Measurements from ENCODE around the gene DROSHA. TPM values are rescaled to one million over a fixed set of nuclear protein-coding genes. Genes with fewer than 3 reads are reported as not detected.

DROSHA gene
- total RNA-seq, 6 experiments from 2014 or later = 13.0 to 21.0 (median 18.5) TPM

DNA sequence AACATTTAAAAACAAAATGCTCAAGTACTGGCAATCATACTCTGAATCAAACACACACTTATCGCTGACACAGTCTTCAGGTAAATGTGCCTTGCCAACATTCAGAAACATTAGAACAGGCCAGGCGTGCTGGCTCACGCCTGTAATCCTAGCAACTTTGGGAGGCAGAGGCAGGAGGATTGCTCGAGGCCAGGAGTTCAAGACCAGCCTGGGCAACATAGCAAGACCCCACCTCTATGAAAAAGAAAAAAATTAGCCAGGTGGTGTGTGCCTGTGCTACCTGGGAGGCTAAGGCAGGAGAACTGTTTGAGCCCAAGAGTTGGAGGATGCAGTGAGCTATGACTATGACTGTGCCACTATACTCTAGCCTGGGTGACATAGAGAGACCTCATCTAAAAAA lies 20.6 kb downstream of the DROSHA start:
- no peak overlapping the region for H3K27ac ChIP-seq

DNA sequence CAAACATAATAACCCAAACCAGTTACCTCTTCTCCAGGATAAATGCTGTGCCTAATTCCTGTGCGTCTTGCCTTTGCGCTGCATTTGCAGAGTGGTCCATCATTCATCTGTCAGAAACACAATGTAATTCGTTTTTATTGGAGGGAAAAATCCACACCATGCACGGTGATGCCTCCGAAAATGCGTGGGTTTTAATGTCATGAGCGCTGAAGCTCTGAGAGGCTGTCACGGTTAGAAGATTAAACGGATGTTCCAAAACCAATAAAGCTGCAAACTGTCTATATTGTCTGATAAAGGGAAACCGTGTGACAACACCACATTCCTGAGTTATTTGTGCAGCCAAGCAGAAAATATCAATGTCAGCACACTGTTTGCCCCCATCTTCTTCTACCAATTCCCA lies 27.4 kb downstream of the DROSHA start:
- intact Hi-C loops (cut with DNase I) = no loop called here
- no peaks in the 10 kb centered on the region for H3K27me3 ChIP-seq
- DNase-seq = no peak
- no peak overlapping the region for H3K4me3 ChIP-seq
- 86% methylated on average over 9 of the region's 10 CpGs for WGBS (ENCODE audit: insufficient coverage, low coverage, low lambda C conversion rate, missing lambda C conversion rate)
- no peaks in the 10 kb centered on the region for H3K9me3 ChIP-seq
- no peak for ATAC-seq
- H3K36me3 ChIP-seq = peaks cover 2 to 61% (median 13%) of the 10 kb centered on the region in 4 donors
- no peak for TF ChIP-seq CTCF (IDR thresholded peaks at IDR 0.05)
- no peak for TF ChIP-seq POLR2A (IDR thresholded peaks at IDR 0.05)
- H3K27ac ChIP-seq = no peak overlapping the region
- H3K4me1 ChIP-seq = no peaks in the 10 kb centered on the region

More for the DNA sequence above, 20.6 kb downstream of the DROSHA start:
- Histone ChIP-seq H3K36me3 (peaks cover 4 to 69% (median 26%) of the 10 kb centered on the region in 4 donors), H3K4me1 (no peaks in the 10 kb centered on the region), H3K27me3 (no peaks in the 10 kb centered on the region), H3K4me3 (no peak overlapping the region), H3K9me3 (no peaks in the 10 kb centered on the region)
- TF ChIP-seq POLR2A (IDR thresholded peaks at IDR 0.05) (no peak), CTCF (IDR thresholded peaks at IDR 0.05) (no peak)
- no peak for ATAC-seq
- intact Hi-C loops (cut with DNase I) = no loop called here
- no peak for DNase-seq
- WGBS (ENCODE audit: insufficient coverage, low coverage, low lambda C conversion rate, missing lambda C conversion rate) = 96% methylated on average over 4 of the region's 4 CpGs

GRCh38 chr5:31502506-31502905 lies 29.4 kb downstream of the DROSHA start:
- no peaks in the 10 kb centered on the region for H3K4me1 ChIP-seq
- H3K27ac ChIP-seq = no peak overlapping the region
- intact Hi-C loops (cut with DNase I) = no loop called here
- no peak for TF ChIP-seq CTCF (IDR thresholded peaks at IDR 0.05)
- TF ChIP-seq POLR2A (IDR thresholded peaks at IDR 0.05) = no peak
- no peaks in the 10 kb centered on the region for H3K9me3 ChIP-seq
- WGBS (ENCODE audit: insufficient coverage, low coverage, low lambda C conversion rate, missing lambda C conversion rate) = 93% methylated on average over 3 of the region's 4 CpGs
- H3K4me3 ChIP-seq = no peak overlapping the region
- DNase-seq (no peak), ATAC-seq (no peak)
- H3K36me3 ChIP-seq = peaks cover 0 to 54% (median 4%) of the 10 kb centered on the region in 4 donors
- no peaks in the 10 kb centered on the region for H3K27me3 ChIP-seq

DNA sequence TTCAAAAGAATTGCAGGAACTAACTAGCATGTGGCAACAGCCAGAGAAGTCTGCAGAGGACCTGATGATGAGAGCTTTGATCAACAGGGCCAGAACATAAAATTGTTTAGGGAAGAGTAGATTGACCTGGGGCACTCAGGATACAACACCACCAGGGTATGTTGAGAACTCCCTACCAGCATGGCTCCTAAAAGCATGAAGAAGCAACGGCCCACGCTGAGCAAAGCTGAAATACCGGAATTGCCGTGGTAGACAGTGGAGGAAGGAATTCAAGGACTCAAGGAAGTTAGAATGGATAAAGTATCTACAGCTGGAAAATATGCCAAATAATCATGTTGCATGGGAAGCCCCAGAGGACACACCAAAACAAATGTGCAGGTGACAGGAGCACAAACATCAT lies 31.6 kb downstream of the DROSHA start:
- no peak overlapping the region for H3K27ac ChIP-seq
- DNase-seq (no peak), ATAC-seq (no peak)
- 70% methylated on average over 4 of the region's 4 CpGs for WGBS (ENCODE audit: insufficient coverage, low coverage, low lambda C conversion rate, missing lambda C conversion rate)
- intact Hi-C loops (cut with DNase I) = no loop called here
- TF ChIP-seq POLR2A (IDR thresholded peaks at IDR 0.05) (no peak), CTCF (IDR thresholded peaks at IDR 0.05) (no peak)
- peaks cover 0 to 68% (median 7%) of the 10 kb centered on the region in 4 donors for H3K36me3 ChIP-seq
- no peaks in the 10 kb centered on the region for H3K27me3 ChIP-seq
- no peaks in the 10 kb centered on the region for H3K9me3 ChIP-seq
- H3K4me1 ChIP-seq = no peaks in the 10 kb centered on the region
- no peak overlapping the region for H3K4me3 ChIP-seq

DNA sequence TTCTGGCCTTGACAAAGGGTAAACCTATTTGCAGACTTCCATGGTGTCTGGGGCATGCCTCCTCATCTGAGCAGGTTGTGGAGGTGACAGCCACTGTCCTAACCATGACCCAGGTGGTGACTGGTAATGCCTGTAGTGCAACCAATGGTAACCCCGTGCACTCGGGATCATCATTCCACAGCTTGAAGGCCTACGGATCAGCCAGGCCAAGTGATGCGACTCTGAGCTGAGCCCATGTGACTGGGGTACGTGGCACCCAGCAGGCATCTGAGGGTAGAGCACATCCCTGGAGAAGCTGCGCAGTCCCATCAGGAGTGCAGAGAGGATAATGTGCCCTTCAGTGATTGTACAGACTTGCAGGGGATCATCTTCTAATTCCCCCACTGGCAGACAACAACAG lies 35.0 kb downstream of the DROSHA start:
- H3K36me3 ChIP-seq = peaks cover 0 to 75% (median 13%) of the 10 kb centered on the region in 4 donors
- ATAC-seq (no peak), DNase-seq (no peak)
- no peak overlapping the region for H3K4me3 ChIP-seq
- no peaks in the 10 kb centered on the region for H3K4me1 ChIP-seq
- intact Hi-C loops (cut with DNase I) = no loop called here
- no peaks in the 10 kb centered on the region for H3K9me3 ChIP-seq
- WGBS (ENCODE audit: insufficient coverage, low coverage, low lambda C conversion rate, missing lambda C conversion rate) = 80% methylated on average over 1 of the region's 6 CpGs
- no peak overlapping the region for H3K27ac ChIP-seq
- H3K27me3 ChIP-seq = no peaks in the 10 kb centered on the region
- TF ChIP-seq CTCF (IDR thresholded peaks at IDR 0.05) (no peak), POLR2A (IDR thresholded peaks at IDR 0.05) (no peak)
